ENCODE results near the gene PTPRN2. TPM values are rescaled to one million over a fixed set of nuclear protein-coding genes. Genes with fewer than 3 reads are reported as not detected.

The PTPRN2 gene
- total RNA-seq, 1 donor from 2014 or later: 0.41 TPM

- Mint-ChIP-seq H3K27me3 (ENCODE audit: insufficient read depth) (peaks cover 7% of the 10 kb centered on the region), H3K27ac (no peak overlapping the region), H3K4me3 (no peak overlapping the region), H3K36me3 (ENCODE audit: low read depth) (no peaks in the 10 kb centered on the region), H3K4me1 (ENCODE audit: low read depth) (no peaks in the 10 kb centered on the region), H3K9me3 (peaks cover 16% of the 10 kb centered on the region)
- no peak for DNase-seq (ENCODE audit: low spot score)
- intact Hi-C loops (cut with micrococcal nuclease): no loop called here
Observed at GRCh38 chr7:158581440-158582088, 6.1 kb downstream of the PTPRN2 start.

- H3K4me1 Mint-ChIP-seq (ENCODE audit: low read depth): no peaks in the 10 kb centered on the region
- intact Hi-C loops (cut with micrococcal nuclease): no loop called here
- H3K4me3 Mint-ChIP-seq: no peak overlapping the region
- H3K27me3 Mint-ChIP-seq (ENCODE audit: insufficient read depth): peaks cover 3% of the 10 kb centered on the region
- DNase-seq (ENCODE audit: low spot score): no peak
- no peaks in the 10 kb centered on the region for H3K36me3 Mint-ChIP-seq (ENCODE audit: low read depth)
- H3K9me3 Mint-ChIP-seq: peaks cover 16% of the 10 kb centered on the region
- no peak overlapping the region for H3K27ac Mint-ChIP-seq
Observed at GRCh38 chr7:158579662-158580646, 7.7 kb downstream of the PTPRN2 start.

- H3K4me3 Mint-ChIP-seq: no peak overlapping the region
- DNase-seq (ENCODE audit: low spot score): no peak
- H3K9me3 Mint-ChIP-seq: peaks cover 16% of the 10 kb centered on the region
- H3K27me3 Mint-ChIP-seq (ENCODE audit: insufficient read depth): peaks cover 4% of the 10 kb centered on the region
- intact Hi-C loops (cut with micrococcal nuclease): no loop called here
- H3K4me1 Mint-ChIP-seq (ENCODE audit: low read depth): no peaks in the 10 kb centered on the region
- no peaks in the 10 kb centered on the region for H3K36me3 Mint-ChIP-seq (ENCODE audit: low read depth)
- H3K27ac Mint-ChIP-seq: no peak overlapping the region
Observed at GRCh38 chr7:158576050-158576762, 11.4 kb downstream of the PTPRN2 start.

GRCh38 chr7:158574308-158575036 is 13.2 kb downstream of the PTPRN2 start:
- Mint-ChIP-seq H3K4me1 (ENCODE audit: low read depth) (no peaks in the 10 kb centered on the region), H3K27me3 (ENCODE audit: insufficient read depth) (peaks cover 4% of the 10 kb centered on the region), H3K27ac (no peak overlapping the region), H3K36me3 (ENCODE audit: low read depth) (no peaks in the 10 kb centered on the region), H3K4me3 (no peak overlapping the region), H3K9me3 (peaks cover 4% of the 10 kb centered on the region)
- intact Hi-C loops (cut with micrococcal nuclease): no loop called here
- DNase-seq (ENCODE audit: low spot score): no peak

- intact Hi-C loops (cut with micrococcal nuclease): no loop called here
- H3K4me1 Mint-ChIP-seq (ENCODE audit: low read depth): no peaks in the 10 kb centered on the region
- no peak for DNase-seq (ENCODE audit: low spot score)
- H3K4me3 Mint-ChIP-seq: no peak overlapping the region
- H3K36me3 Mint-ChIP-seq (ENCODE audit: low read depth): no peaks in the 10 kb centered on the region
- H3K9me3 Mint-ChIP-seq: no peaks in the 10 kb centered on the region
- peaks cover 4% of the 10 kb centered on the region for H3K27me3 Mint-ChIP-seq (ENCODE audit: insufficient read depth)
- H3K27ac Mint-ChIP-seq: no peak overlapping the region
Observed at GRCh38 chr7:158573310-158573709, 14.3 kb downstream of the PTPRN2 start.

GRCh38 chr7:158572000-158572828 is 15.4 kb downstream of the PTPRN2 start:
- no peak overlapping the region for H3K4me3 Mint-ChIP-seq
- H3K36me3 Mint-ChIP-seq (ENCODE audit: low read depth): no peaks in the 10 kb centered on the region
- no peaks in the 10 kb centered on the region for H3K9me3 Mint-ChIP-seq
- intact Hi-C loops (cut with micrococcal nuclease): no loop called here
- no peak for DNase-seq (ENCODE audit: low spot score)
- H3K27me3 Mint-ChIP-seq (ENCODE audit: insufficient read depth): peaks cover 4% of the 10 kb centered on the region
- no peaks in the 10 kb centered on the region for H3K4me1 Mint-ChIP-seq (ENCODE audit: low read depth)
- H3K27ac Mint-ChIP-seq: no peak overlapping the region

- Mint-ChIP-seq H3K4me1 (ENCODE audit: low read depth) (no peaks in the 10 kb centered on the region), H3K4me3 (no peak overlapping the region), H3K27me3 (ENCODE audit: insufficient read depth) (peaks cover 4% of the 10 kb centered on the region), H3K9me3 (no peaks in the 10 kb centered on the region), H3K36me3 (ENCODE audit: low read depth) (no peaks in the 10 kb centered on the region), H3K27ac (no peak overlapping the region)
- DNase-seq (ENCODE audit: low spot score): no peak
- intact Hi-C loops (cut with micrococcal nuclease): no loop called here
Observed at GRCh38 chr7:158570449-158571170, 17.0 kb downstream of the PTPRN2 start.

GRCh38 chr7:158569858-158570323 is 17.7 kb downstream of the PTPRN2 start:
- Mint-ChIP-seq H3K36me3 (ENCODE audit: low read depth) (no peaks in the 10 kb centered on the region), H3K27ac (no peak overlapping the region), H3K4me1 (ENCODE audit: low read depth) (no peaks in the 10 kb centered on the region), H3K4me3 (no peak overlapping the region), H3K27me3 (ENCODE audit: insufficient read depth) (peaks cover 4% of the 10 kb centered on the region), H3K9me3 (no peaks in the 10 kb centered on the region)
- intact Hi-C loops (cut with micrococcal nuclease): no loop called here
- DNase-seq (ENCODE audit: low spot score): no peak

GRCh38 chr7:158568974-158569857 is 18.4 kb downstream of the PTPRN2 start:
- no peaks in the 10 kb centered on the region for H3K36me3 Mint-ChIP-seq (ENCODE audit: low read depth)
- no peaks in the 10 kb centered on the region for H3K4me1 Mint-ChIP-seq (ENCODE audit: low read depth)
- H3K27ac Mint-ChIP-seq: no peak overlapping the region
- DNase-seq (ENCODE audit: low spot score): no peak
- H3K27me3 Mint-ChIP-seq (ENCODE audit: insufficient read depth): peaks cover 4% of the 10 kb centered on the region
- intact Hi-C loops (cut with micrococcal nuclease): no loop called here
- no peak overlapping the region for H3K4me3 Mint-ChIP-seq
- no peaks in the 10 kb centered on the region for H3K9me3 Mint-ChIP-seq

GRCh38 chr7:158567153-158567603 is 20.4 kb downstream of the PTPRN2 start:
- Mint-ChIP-seq H3K36me3 (ENCODE audit: low read depth) (no peaks in the 10 kb centered on the region), H3K9me3 (no peaks in the 10 kb centered on the region), H3K4me3 (no peak overlapping the region), H3K27me3 (ENCODE audit: insufficient read depth) (peaks cover 4% of the 10 kb centered on the region), H3K27ac (no peak overlapping the region), H3K4me1 (ENCODE audit: low read depth) (no peaks in the 10 kb centered on the region)
- no peak for DNase-seq (ENCODE audit: low spot score)
- intact Hi-C loops (cut with micrococcal nuclease): no loop called here

- H3K27me3 Mint-ChIP-seq (ENCODE audit: insufficient read depth): no peaks in the 10 kb centered on the region
- no peaks in the 10 kb centered on the region for H3K4me1 Mint-ChIP-seq (ENCODE audit: low read depth)
- H3K4me3 Mint-ChIP-seq: no peak overlapping the region
- H3K36me3 Mint-ChIP-seq (ENCODE audit: low read depth): no peaks in the 10 kb centered on the region
- intact Hi-C loops (cut with micrococcal nuclease): no loop called here
- no peaks in the 10 kb centered on the region for H3K9me3 Mint-ChIP-seq
- no peak for DNase-seq (ENCODE audit: low spot score)
- H3K27ac Mint-ChIP-seq: no peak overlapping the region
Observed at GRCh38 chr7:158564663-158565035, 23.0 kb downstream of the PTPRN2 start.

Measured in activated T-helper 1 cell treated with anti-CD3 and anti-CD28 coated beads, Interleukin-12 subunit alpha, Interleukin-12 subunit beta, Interleukin-2, Interleukin-4 antibody, amounts not matched to agents 30 ng/mL and 10 ng/mL and 1 ng/mL, durations not matched to agents 14 hours and 24 hours and 36 hours (primary cell).